Activated T-cell treated with anti-CD3 and anti-CD28 coated beads, Interleukin-2, amount 50 U/mL, for 72 hours (primary cell): ENCODE results near the gene ZNF100. TPM values are rescaled to one million over a fixed set of nuclear protein-coding genes. Genes with fewer than 3 reads are reported as not detected.
A peak's percentile ranks its signal among the peaks of the same experiment; 100 is the strongest.
"Not testable (repeated sequence)": the region's sequence is repeated elsewhere in the genome, so short reads cannot be mapped to it uniquely, and the experiment has no call there.

Experiments used
- ATAC-seq, 2 donors: fragments of 150-1000 bp; cut with Tn5 transposase; replicated peaks in 1 of 2; 2 replicates each; pipeline ENCODE4 v1.10.0; 2021; ENCODE audit warnings: moderate library complexity in 2 of 2, mild to moderate bottlenecking in 1 of 2
- DNase-seq, 2 donors: peaks; one replicate each; pipeline ENCODE4 v3.0.0; 2021 to 2022; ENCODE audit warnings: mixed read lengths in 1 of 2
- H3K27ac Mint-ChIP-seq: one replicate; pipeline ENCODE4 v1.8.0; 2022; ENCODE audit warnings: mild to moderate bottlenecking, moderate library complexity, mixed read lengths
- H3K27me3 Mint-ChIP-seq: one replicate; pipeline ENCODE4 v1.8.0; 2022; ENCODE audit warnings: low read depth, mixed read lengths
- H3K36me3 Mint-ChIP-seq, 2 donors: one replicate each; pipeline ENCODE4 v1.8.0; 2022; ENCODE audit warnings: mixed read lengths in 2 of 2, mild to moderate bottlenecking in 1 of 2; ENCODE audit not compliant: insufficient read depth in 2 of 2
- H3K4me1 Mint-ChIP-seq: one replicate; pipeline ENCODE4 v1.8.0; 2022; ENCODE audit warnings: low read depth, mixed read lengths
- H3K4me3 Mint-ChIP-seq, 2 donors: one replicate each; pipeline ENCODE4 v1.8.0; 2022; ENCODE audit warnings: mild to moderate bottlenecking in 2 of 2, mixed read lengths in 2 of 2, moderate library complexity in 2 of 2
- H3K9me3 Mint-ChIP-seq, 2 donors: one replicate each; pipeline ENCODE4 v1.8.0; 2022; ENCODE audit warnings: mixed read lengths in 2 of 2
- total RNA-seq, 2 donors: library from RNA; stranded (reverse); gene quantifications; one replicate each; pipeline ENCODE4 v1.2.3, GENCODE V29; 2022

ZNF100 gene
- 10 to 100 TPM; 25.4 to 26.1 TPM for total RNA-seq

DNA sequence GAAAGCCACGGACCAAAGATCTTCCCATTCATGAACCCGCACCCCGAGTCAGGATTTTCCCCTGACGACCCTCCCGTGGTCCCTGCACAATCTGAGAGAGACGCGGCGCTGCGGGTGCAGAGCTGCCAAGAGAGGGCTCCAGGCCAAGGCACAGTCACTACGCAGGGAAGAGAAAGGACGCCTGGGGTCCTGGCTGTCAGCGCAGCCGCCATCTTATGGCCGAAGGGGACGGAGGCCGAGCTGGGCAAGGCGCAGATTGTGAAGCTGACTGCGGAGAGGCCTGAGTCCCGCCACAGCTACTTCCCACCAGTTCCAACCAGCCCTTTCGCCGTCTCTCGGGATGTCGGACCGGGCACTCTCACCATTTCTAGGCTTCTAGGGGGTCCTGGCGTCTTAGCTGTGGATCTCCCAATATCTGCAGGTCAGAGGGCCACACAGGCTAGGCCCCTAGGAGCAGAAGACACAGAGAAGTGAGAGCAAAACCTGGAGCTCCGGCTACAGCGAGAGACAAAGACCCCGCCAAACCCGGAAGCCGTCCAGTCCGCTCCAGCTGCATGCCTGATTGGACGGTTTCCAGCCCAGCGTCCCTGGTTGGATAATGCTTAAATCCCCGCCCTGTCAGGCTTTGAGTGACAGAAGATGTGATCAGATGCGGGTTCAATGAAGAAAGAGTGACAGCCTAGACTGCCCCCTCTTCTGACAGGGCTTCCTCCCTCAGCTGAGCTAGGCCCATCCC, at the start of gene ZNF100:
Gene ZNF100, minus strand, starts transcription at position 515 of the 736 bp plus-strand sequence. Its CDS starts 150 bp downstream, at position 365.
- no peaks in the 10 kb centered on the region for H3K27me3 Mint-ChIP-seq
- peak; percentile 90 for DNase-seq
- peaks cover 10 to 27% of the 10 kb centered on the region in 2 donors for H3K36me3 Mint-ChIP-seq
- peak; percentile 93 to 96 for ATAC-seq
- H3K4me3 Mint-ChIP-seq: peak within 1 kb of the TSS; percentile 92 to 95
- H3K9me3 Mint-ChIP-seq: no peaks in the 10 kb centered on the region
- peaks cover 21% of the 10 kb centered on the region for H3K4me1 Mint-ChIP-seq
- H3K27ac Mint-ChIP-seq: peak within 1 kb of the TSS; percentile 90

DNA sequence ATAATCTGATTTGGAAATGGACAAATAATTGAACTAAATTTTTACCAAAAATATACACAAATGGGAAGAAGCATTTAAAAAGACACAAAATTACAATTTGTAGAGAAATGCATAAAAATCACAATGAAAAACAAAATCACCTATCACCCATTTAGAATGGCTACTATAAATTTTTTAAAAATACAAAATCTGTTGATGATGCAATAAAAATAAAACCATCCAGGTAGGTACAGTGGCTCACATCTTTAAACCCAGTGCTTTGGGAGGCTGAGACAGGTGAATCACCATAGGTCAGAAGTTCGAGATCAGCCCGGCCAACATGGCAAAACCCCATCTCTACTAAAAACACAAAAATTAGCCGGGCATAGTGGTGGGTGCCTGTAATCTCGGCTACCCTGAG, 45.1 kb upstream of the ZNF100 start:
- H3K27ac Mint-ChIP-seq: no peak overlapping the region
- no peak for DNase-seq
- H3K27me3 Mint-ChIP-seq: no peaks in the 10 kb centered on the region
- no peak overlapping the region for H3K4me3 Mint-ChIP-seq
- ATAC-seq: no peak
- peaks cover 45 to 82% of the 10 kb centered on the region in 2 donors for H3K36me3 Mint-ChIP-seq
- H3K9me3 Mint-ChIP-seq: peaks cover 15 to 20% of the 10 kb centered on the region in 2 donors
- no peaks in the 10 kb centered on the region for H3K4me1 Mint-ChIP-seq

DNA sequence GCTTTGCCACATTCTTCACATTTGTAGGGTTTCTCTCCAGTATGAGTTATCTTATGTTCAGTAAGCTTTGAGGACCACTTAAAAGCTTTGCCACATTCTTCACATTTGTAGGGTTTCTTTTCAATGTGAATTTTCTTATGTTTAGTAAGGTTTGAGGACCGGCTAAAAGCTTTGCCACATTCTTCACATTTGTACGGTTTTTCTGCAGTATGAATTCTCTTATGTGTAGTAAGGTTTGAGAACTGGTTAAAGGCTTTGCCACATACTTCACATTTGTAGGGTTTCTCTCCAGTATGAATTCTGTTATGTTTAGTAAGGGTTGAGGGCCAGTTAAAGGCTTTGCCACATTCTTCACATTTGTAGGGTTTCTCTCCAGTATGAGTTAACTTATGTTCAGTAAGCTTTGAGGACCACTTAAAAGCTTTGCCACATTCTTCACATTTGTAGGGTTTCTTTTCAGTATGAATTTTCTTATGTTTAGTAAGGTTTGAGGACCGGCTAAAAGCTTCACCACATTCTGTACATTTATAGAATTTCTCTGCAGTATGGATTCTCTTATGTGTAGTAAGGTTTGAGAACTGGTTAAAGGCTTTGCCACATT, 41.1 kb upstream of the ZNF100 start:
- not testable (repeated sequence) for H3K4me3 Mint-ChIP-seq, H3K4me1 Mint-ChIP-seq, H3K27ac Mint-ChIP-seq, ATAC-seq, DNase-seq, H3K27me3 Mint-ChIP-seq
- peaks cover 12 to 17% of the 10 kb centered on the region in 2 donors for H3K9me3 Mint-ChIP-seq
- H3K36me3 Mint-ChIP-seq: peaks cover 30 to 62% of the 10 kb centered on the region in 2 donors

DNA sequence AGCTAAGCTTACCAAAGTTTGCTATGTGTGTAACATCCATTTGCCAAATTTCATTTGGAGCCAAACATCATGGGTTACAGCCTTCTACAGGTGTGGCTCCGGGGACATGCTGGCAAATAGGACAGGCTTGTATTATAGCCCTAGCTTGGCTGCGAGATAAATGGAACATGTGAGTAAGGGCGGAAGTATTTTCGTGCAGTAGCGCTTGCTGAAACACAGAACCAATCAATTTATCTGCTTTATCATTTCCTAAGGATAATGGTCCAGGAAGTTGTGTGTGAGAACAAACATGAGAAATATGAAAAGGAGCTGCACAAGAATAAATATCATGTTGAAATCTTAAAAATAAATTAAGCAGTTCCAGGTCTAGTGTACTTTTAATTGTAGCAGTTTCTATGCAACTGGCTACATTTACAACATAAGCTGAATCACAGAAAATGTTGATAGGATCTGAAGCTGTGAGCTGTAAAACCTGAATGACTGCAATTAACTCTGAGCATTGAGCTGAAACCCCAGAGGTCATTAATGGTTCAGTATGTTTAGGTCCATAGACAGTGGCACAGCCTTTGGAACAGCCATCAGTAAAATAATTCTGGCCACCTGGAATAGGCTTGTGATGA, 22.2 kb upstream of the ZNF100 start:
- ATAC-seq: no peak
- H3K36me3 Mint-ChIP-seq: peaks cover 3 to 8% of the 10 kb centered on the region in 2 donors
- no peaks in the 10 kb centered on the region for H3K27me3 Mint-ChIP-seq
- DNase-seq: no peak
- peaks cover 5 to 21% of the 10 kb centered on the region in 2 donors for H3K9me3 Mint-ChIP-seq
- no peak overlapping the region for H3K27ac Mint-ChIP-seq
- no peak overlapping the region for H3K4me3 Mint-ChIP-seq
- no peaks in the 10 kb centered on the region for H3K4me1 Mint-ChIP-seq

DNA sequence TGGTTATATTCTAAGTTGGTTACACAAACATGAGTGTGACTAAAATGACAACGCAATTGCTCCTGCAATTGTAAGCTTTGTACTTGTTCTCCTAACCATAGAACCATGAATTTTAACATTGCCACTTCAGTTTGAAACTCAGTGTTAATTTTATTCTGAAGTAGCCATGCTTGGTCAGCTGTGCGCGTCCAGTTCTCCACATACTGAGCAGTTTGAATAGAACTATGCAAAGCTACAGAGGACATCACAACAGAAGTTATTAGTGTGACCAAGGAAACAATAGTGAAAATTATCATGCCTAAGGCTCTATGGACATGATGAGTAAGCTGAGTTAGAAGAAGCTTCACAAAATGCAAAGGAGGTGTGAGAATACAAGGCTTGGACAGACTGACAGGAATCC, 19.6 kb upstream of the ZNF100 start:
- H3K9me3 Mint-ChIP-seq: peaks cover 5 to 15% of the 10 kb centered on the region in 2 donors
- ATAC-seq (no peak), DNase-seq (no peak)
- no peak overlapping the region for H3K4me3 Mint-ChIP-seq
- no peak overlapping the region for H3K27ac Mint-ChIP-seq
- no peaks in the 10 kb centered on the region for H3K27me3 Mint-ChIP-seq
- no peaks in the 10 kb centered on the region for H3K4me1 Mint-ChIP-seq
- peaks cover 3 to 6% of the 10 kb centered on the region in 2 donors for H3K36me3 Mint-ChIP-seq

DNA sequence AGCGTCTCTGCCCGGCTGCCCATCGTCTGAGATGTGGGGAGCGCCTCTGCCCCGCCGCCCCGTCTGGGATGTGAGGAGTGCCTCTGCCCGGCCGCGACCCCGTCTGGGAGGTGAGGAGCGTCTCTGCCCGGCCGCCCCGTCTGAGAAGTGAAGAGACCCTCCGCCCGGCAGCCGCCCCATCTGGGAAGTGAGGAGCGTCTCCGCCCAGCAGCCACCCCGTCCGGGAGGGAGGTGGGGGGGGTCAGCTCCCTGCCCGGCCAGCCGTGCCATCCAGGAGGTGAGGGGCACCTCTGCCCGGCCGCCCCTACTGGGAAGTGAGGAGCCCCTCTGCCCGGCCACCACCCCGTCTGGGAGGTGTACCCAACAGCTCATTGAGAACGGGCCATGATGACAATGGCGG, 8.4 kb upstream of the ZNF100 start:
- not testable (repeated sequence) for DNase-seq, H3K9me3 Mint-ChIP-seq, H3K36me3 Mint-ChIP-seq

DNA sequence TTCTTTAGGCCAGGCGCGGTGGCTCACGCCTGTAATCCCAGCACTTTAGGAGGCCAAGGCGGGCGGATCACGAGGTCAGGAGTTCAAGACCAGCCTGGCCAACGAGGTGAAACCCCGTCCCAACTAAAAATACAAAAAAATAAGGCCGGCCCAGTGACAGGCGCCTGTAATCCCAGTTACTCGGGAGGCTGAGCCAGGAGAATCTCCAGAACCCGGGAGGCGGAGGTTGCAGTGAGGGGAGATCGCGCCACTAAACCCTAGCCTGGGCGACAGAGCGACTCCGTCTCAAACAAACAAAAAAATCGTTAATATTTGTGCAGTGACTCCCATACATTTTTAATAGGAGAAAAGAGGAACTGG, 694 bp downstream of the ZNF100 start:
- H3K27me3 Mint-ChIP-seq, H3K9me3 Mint-ChIP-seq: not testable (repeated sequence)
- DNase-seq: peak in 1 of 2 donors; percentile 4
- Mint-ChIP-seq H3K36me3 (peaks cover 14 to 33% of the 10 kb centered on the region in 2 donors), H3K4me1 (peaks cover 21% of the 10 kb centered on the region), H3K4me3 (peak overlapping the region; percentile 92 to 95), H3K27ac (peak overlapping the region; percentile 90)
- ATAC-seq: peak; percentile 2 to 6

More for the DNA sequence above, 8.4 kb upstream of the ZNF100 start:
- H3K4me3 Mint-ChIP-seq, H3K27me3 Mint-ChIP-seq, ATAC-seq, H3K27ac Mint-ChIP-seq, H3K4me1 Mint-ChIP-seq: not testable (repeated sequence)

DNA sequence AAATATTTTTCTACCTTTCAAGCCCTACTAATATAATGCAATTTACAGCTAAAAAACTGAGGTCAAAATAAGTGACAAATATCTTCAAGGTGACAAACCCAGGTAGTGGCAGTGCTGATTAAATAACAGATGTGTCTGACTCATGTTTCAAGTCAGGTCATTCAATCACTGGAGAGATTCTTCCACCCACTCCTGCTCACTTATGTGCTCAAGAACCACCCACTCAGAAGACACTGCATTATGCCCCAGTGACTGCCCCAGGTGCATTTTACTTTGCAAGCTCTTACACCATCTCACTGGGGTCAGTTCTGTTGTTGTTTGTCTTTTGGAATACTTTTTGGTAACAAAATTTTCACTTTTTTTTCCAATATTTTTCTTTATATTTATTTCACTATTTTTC, 2.2 kb downstream of the ZNF100 start:
- H3K27me3 Mint-ChIP-seq: no peaks in the 10 kb centered on the region
- ATAC-seq: peak; percentile 51 to 56
- peak; percentile 20 to 44 for DNase-seq
- peaks cover 21% of the 10 kb centered on the region for H3K4me1 Mint-ChIP-seq
- H3K27ac Mint-ChIP-seq: peak overlapping the region; percentile 30
- peaks cover 18 to 44% of the 10 kb centered on the region in 2 donors for H3K36me3 Mint-ChIP-seq
- no peaks in the 10 kb centered on the region for H3K9me3 Mint-ChIP-seq
- H3K4me3 Mint-ChIP-seq: peak overlapping the region in 1 of 2 donors; percentile 47

DNA sequence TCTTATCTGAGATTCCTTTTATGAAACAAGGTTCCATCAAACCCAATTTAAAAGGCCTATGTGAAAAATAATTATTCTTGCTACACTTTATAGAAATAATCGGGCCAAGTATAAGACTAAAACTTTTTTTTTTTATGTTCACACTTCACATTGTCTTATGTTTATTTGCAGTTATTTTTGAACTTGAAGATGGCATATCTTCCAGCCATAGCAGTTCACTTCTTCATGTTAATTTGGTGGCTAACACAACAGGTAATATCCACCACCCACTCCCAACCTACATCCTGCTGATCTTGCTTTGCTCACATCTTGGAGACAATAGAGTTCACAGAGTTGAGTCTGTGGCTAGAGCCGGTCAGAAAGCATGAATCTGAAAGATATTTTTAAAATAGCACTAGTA, 5.8 kb downstream of the ZNF100 start:
- Mint-ChIP-seq H3K4me1 (peaks cover 19% of the 10 kb centered on the region), H3K36me3 (peaks cover 35 to 70% of the 10 kb centered on the region in 2 donors)
- ATAC-seq, H3K27me3 Mint-ChIP-seq, H3K27ac Mint-ChIP-seq, H3K9me3 Mint-ChIP-seq, H3K4me3 Mint-ChIP-seq, DNase-seq: not testable (repeated sequence)

DNA sequence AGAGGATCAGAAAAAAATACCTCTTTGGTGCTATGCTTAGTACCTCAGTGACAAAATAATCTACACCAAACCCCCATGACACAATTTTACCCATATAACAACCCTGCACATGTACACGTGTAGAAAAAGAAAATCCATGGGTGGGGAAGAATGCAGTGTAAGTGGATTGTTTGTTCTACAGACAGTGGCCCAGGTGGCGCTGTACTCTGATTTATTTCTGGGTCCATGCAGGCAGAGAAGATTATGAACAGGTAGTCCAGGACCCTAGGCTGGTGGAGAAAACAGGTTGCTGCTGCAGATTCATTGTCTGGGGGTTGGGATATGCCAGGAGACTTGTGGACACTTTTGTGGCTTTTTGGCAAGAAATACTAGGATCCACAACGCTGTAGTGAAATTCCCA, 9.1 kb downstream of the ZNF100 start:
- Mint-ChIP-seq H3K4me1 (peaks cover 5% of the 10 kb centered on the region), H3K36me3 (peaks cover 39 to 78% of the 10 kb centered on the region in 2 donors), H3K9me3 (peaks cover 6% of the 10 kb centered on the region in 2 donors), H3K27ac (no peak overlapping the region), H3K27me3 (no peaks in the 10 kb centered on the region), H3K4me3 (no peak overlapping the region)
- DNase-seq (no peak), ATAC-seq (no peak)

DNA sequence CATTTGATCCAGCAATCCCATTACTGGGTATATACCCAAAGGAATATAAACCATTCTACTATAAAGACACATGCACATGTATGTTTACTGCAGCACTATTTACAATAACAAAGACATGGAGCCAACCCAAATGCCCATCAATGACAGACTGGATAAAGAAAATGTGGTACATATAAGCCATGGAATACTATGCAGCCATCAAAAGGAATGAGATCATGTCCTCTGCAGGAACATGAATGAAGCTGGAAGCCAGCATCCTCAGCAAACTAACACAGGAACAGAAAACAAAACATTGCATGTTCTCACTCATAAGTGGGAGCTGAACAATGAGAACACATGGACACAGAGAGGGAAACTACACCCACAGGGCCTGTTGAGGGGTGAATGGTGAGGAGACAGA, 11.8 kb downstream of the ZNF100 start:
- peaks cover 40 to 74% of the 10 kb centered on the region in 2 donors for H3K36me3 Mint-ChIP-seq
- not testable (repeated sequence) for H3K4me3 Mint-ChIP-seq, H3K27ac Mint-ChIP-seq, H3K27me3 Mint-ChIP-seq, ATAC-seq, H3K9me3 Mint-ChIP-seq, H3K4me1 Mint-ChIP-seq, DNase-seq

DNA sequence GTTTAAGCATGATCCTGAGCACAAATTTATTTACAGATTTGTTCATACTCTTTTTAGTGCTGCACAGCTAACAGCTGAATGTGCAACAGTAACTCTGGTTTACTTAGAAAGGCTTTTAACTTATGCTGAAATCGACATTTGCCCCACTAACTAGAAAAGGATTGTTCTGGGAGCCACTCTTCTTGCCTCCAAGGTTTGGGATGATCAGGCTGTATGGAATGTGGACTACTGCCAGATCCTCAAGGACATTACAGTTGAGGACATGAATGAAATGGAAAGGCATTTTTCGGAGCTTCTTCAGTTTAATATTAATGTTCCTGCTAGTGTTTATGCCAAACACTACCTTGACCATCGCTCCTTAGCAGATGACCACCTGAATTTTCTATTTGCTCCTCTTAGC, 16.0 kb downstream of the ZNF100 start:
- DNase-seq (no peak), ATAC-seq (no peak)
- H3K36me3 Mint-ChIP-seq: peaks cover 37 to 62% of the 10 kb centered on the region in 2 donors
- no peaks in the 10 kb centered on the region for H3K27me3 Mint-ChIP-seq
- no peak overlapping the region for H3K27ac Mint-ChIP-seq
- peaks cover 9 to 10% of the 10 kb centered on the region in 2 donors for H3K9me3 Mint-ChIP-seq
- H3K4me1 Mint-ChIP-seq: peaks cover 24% of the 10 kb centered on the region
- no peak overlapping the region for H3K4me3 Mint-ChIP-seq

DNA sequence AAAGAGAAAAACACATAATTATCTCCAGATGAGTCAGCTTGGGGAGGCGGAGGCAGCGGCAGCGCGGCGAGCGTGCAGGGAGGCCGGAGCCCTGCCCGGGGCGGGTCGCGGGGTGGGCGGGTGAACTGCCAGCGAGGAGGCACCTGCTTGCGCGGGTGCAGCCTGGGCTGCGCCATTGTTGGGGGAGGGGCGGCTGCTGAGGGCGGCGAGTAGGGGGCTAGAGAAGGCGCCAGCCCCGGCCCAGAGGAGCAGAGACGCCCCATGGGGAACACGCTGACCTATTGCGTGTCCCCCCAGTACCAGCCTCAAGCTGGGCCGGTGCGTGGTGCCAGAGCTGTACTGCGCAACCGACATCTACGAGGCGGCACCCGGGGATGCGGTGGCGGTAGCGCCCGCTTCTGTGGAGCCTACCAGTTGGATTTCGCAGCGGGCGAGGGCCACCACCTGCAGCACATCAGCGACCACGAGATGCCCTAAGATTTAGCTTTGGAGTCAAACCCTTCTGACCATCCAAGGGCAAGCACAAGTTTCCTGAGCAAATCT, 16.7 kb downstream of the ZNF100 start:
- Mint-ChIP-seq H3K27ac (no peak overlapping the region), H3K36me3 (peaks cover 33 to 59% of the 10 kb centered on the region in 2 donors), H3K27me3 (no peaks in the 10 kb centered on the region), H3K4me3 (no peak overlapping the region), H3K4me1 (peaks cover 23% of the 10 kb centered on the region), H3K9me3 (peaks cover 6 to 8% of the 10 kb centered on the region in 2 donors)
- DNase-seq (no peak), ATAC-seq (no peak)
